Posterior cingulate gyrus (tissue), 11 donors: ENCODE data around the gene RASA1.

Experiments used
- DNase-seq, 10 donors: peaks; one replicate each; pipeline versions ENCODE4 v3.0.0 to v3.0.0-alpha.2; 2020 to 2021; ENCODE audit warnings: mixed read lengths in 3 of 10
- intact Hi-C: fragments of 100-400 bp; cut with DNase I; formaldehyde crosslinking; loops from one replicate; pipeline ENCODE4 v1.15.1; 2023

RASA1 gene

DNA sequence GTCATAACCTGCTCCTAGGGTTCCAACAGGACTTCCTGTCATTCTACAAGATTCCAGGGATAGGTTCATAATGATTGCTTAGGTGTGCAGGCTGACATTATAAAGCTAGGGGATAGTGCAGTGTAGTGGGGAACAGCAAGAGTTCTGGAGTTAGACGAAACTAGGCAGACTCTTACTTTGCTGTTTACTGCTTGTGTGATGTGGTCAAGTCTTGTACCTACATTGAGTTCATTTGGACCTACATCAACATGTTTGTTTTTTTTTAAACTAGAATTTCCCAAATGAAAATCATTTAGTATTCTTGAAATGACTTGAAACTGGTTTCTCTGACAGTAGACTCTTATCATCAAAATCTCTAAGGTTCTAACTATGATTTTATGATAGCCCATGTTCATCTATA, 166.3 kb downstream of the RASA1 start:
- intact Hi-C loops = no loop called here

DNA sequence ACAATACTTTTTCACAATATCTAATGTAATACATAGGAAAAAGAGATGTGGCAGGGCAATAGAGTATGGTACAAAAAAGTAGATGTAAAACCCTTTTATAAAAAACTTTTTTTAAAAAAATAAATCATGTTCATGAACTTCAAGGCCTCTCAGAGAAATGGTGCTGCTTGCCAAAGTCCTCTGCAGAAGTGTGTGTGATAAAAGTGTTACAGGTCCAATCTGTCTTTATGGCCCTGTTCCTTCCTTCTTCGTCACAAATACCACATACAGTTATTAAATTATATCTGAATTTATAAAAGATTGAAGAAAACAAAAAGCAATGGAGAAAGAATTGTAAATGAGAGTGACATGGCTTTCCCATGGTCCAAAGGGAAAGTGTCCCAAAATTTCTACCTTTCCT, 166.8 kb downstream of the RASA1 start:
- no peak for DNase-seq

More for the DNA sequence above, 166.3 kb downstream of the RASA1 start:
- DNase-seq = no peak

DNA sequence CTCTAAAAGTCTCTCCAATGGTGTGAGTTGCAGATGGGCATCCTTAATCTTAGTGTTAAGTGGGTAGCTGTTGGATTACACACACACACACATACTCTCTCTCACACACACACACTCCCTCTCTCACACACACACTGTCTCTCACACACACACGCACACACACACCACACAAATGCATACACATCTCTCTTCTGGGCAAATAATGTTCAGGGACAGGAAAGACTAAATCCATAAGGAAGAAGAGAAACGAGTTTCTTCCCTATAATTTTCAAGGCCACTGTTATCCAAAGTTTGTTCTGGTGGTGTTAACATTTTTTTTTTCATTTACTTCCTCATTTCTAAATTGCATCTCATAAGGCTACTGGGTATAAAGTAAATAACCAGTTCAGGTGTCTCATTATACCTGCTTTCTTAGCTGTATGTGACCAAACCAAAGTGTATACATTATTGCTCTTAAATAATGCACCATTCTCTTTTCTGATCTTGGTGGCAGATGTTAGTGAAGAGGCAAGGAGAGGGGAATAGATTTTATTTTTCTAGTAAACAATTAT, 167.5 kb downstream of the RASA1 start:
- no peak for DNase-seq
- intact Hi-C loops = no loop called here

More for the DNA sequence above, 166.8 kb downstream of the RASA1 start:
- intact Hi-C loops = no loop called here

DNA sequence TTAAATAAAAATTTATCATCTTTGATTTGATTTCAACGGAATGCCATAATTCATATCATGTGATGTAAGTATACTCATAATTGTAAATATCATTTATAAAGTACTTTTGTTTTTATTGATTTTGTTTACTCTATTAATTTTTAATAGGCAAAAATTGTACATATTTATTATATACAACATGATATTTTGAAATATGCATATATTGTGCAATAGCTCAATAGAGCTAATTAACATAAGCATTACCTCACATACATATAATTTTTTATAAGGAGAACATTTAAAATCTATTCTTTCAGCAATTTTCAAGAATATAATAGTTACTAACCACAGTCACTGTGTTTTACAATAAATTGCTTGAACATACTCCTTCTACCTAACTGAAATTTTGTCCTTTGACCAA, 170.0 kb downstream of the RASA1 start:
- intact Hi-C loops = no loop called here
- DNase-seq = no peak

DNA sequence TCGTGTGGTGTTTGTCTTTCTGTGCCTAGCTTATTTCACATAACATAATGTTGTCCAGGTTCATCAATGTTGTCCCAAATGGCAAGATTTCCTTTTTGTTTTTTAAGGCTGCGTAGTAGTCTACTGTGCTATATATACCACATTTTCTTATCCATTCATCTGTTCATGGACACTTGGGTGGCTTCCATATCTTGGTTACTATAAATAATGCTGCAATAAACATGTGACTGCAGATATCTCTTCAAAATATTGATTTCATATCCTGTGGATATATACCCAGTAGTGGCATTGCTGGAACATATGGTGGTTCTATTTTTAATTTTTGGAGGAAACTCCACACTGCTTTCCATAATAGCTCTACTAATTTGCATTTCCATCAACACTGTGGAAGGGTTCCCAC, 170.5 kb downstream of the RASA1 start:
- intact Hi-C loops = no loop called here
- no peak for DNase-seq
